SK-N-SH (cell line): Measurements from ENCODE around the gene TMEM179. TPM values are rescaled to one million over a fixed set of nuclear protein-coding genes. Genes with fewer than 3 reads are reported as not detected.

Experiments used
- CTCF ChIA-PET: fragments of 300-600, 350-600 bp; formaldehyde crosslinking; extraction: SDS; loops from one replicate; lab custom pipeline; 2021; lab: Yijun Ruan, JAX
- POLR2A ChIA-PET: fragments of 350-600 bp; sonication (Branson Sonifier 250); formaldehyde crosslinking; extraction: SDS; loops from one replicate; lab custom pipeline; 2020; ENCODE audit warnings: antibody characterized with exemption, inconsistent platforms; lab: Yijun Ruan, JAX
- DNase-seq: peaks from one replicate; pipeline ENCODE4 v3.0.0; 2012
- H2AFZ ChIP-seq: fragments of 200-600 bp; sonication (generic); 2 replicates; pipeline ENCODE4 v1.8.1; 2016; ENCODE audit warnings: antibody characterized with exemption, mild to moderate bottlenecking, low read depth
- H3F3A ChIP-seq: fragments of 200-600 bp; sonication (generic); replicated peaks from 2 replicates; pipeline ENCODE3; 2016; ENCODE audit warnings: antibody characterized with exemption, mild to moderate bottlenecking; ENCODE audit not compliant: insufficient read depth
- H3K27ac ChIP-seq, 2 experiments: fragments of 200-500 bp in 1 of 2; fragments of 200-600 bp in 1 of 2; sonication (Bioruptor generic) in 1 of 2; sonication (generic), shearing (Covaris generic) in 1 of 2; 2 replicates each; pipeline versions ENCODE4 v1.5.1 to v1.6.1; 2014 to 2016; ENCODE audit warnings: low read depth in 2 of 2, inconsistent platforms in 1 of 2, low read length in 1 of 2, mild to moderate bottlenecking in 1 of 2, mixed read lengths in 1 of 2
- H3K27me3 ChIP-seq: fragments of 200-600 bp; sonication (generic), shearing (Covaris generic); 2 replicates; pipeline ENCODE4 v1.6.1; 2016; ENCODE audit warnings: mixed run types; ENCODE audit not compliant: insufficient read depth
- H3K36me3 ChIP-seq, 2 experiments: fragments of 200-500 bp in 1 of 2; fragments of 200-600 bp in 1 of 2; sonication (Bioruptor generic) in 1 of 2; sonication (generic) in 1 of 2; replicated peaks in 1 of 2; 2 replicates each; pipeline versions ENCODE3 to v1.5.1; 2014 to 2016; ENCODE audit warnings: low read length in 1 of 2, mild to moderate bottlenecking in 1 of 2; ENCODE audit not compliant: insufficient read depth in 2 of 2, control insufficient read depth in 1 of 2
- H3K4me1 ChIP-seq, 2 experiments: fragments of 200-500 bp in 1 of 2; fragments of 200-600 bp in 1 of 2; sonication (Bioruptor generic) in 1 of 2; sonication (generic), shearing (Covaris generic) in 1 of 2; 2 replicates each; pipeline versions ENCODE4 v1.5.1 to v1.6.1; 2014 to 2016; ENCODE audit warnings: low read depth in 1 of 2, low read length in 1 of 2, mixed run types in 1 of 2; ENCODE audit not compliant: insufficient read depth in 2 of 2, control insufficient read depth in 1 of 2
- H3K4me2 ChIP-seq: fragments of 200-600 bp; sonication (generic), shearing (Covaris generic); 2 replicates; pipeline ENCODE4 v1.6.1; 2017; ENCODE audit warnings: mixed run types
- H3K4me3 ChIP-seq, 2 experiments: fragments of 200-500 bp in 1 of 2; fragments of 200-600 bp in 1 of 2; sonication (Bioruptor generic) in 1 of 2; sonication (generic), shearing (Covaris generic) in 1 of 2; 2 replicates each; pipeline versions ENCODE4 v1.5.1 to v1.8.1; 2014 to 2016; ENCODE audit warnings: low read depth in 2 of 2, inconsistent platforms in 1 of 2, low read length in 1 of 2, mild to moderate bottlenecking in 1 of 2, mixed read lengths in 1 of 2, moderate library complexity in 1 of 2
- H3K79me2 ChIP-seq: fragments of 200-600 bp; sonication (generic); 2 replicates; pipeline ENCODE4 v1.8.1; 2017; ENCODE audit warnings: mild to moderate bottlenecking; ENCODE audit not compliant: insufficient read depth
- H3K9ac ChIP-seq: fragments of 200-600 bp; sonication (generic); 2 replicates; pipeline ENCODE4 v1.6.1; 2017; ENCODE audit warnings: mixed run types
- H3K9me2 ChIP-seq: fragments of 200-600 bp; sonication (generic); 2 replicates; pipeline ENCODE4 v1.6.1; 2017; ENCODE audit warnings: mixed run types
- H3K9me3 ChIP-seq: fragments of 200-600 bp; sonication (generic); 2 replicates; pipeline ENCODE4 v1.6.1; 2017; ENCODE audit warnings: mixed run types, mild to moderate bottlenecking, moderate library complexity
- H4K20me1 ChIP-seq: fragments of 200-600 bp; sonication (generic); 2 replicates; pipeline ENCODE4 v1.6.1; 2017; ENCODE audit warnings: mild to moderate bottlenecking, mixed run types; ENCODE audit not compliant: insufficient read depth
- EP300 ChIP-seq, 2 experiments: IDR thresholded peaks; 2 replicates each; pipeline versions ENCODE4 v1.4.0 to v1.6.1; 2012; ENCODE audit warnings: borderline replicate concordance in 1 of 2, low read depth in 1 of 2, low read length in 1 of 2
- EZH2phosphoT487 ChIP-seq: fragments of 200-600 bp; sonication (generic); IDR thresholded peaks from 2 replicates; pipeline ENCODE4 v1.6.1; 2017; ENCODE audit warnings: low read depth, mixed run types, mild to moderate bottlenecking, antibody characterized with exemption, moderate library complexity, borderline replicate concordance
- FOSL2 ChIP-seq: IDR thresholded peaks from 2 replicates; pipeline ENCODE4 v1.4.0; 2012; ENCODE audit warnings: low read depth, mild to moderate bottlenecking, moderate library complexity, borderline replicate concordance
- GABPA ChIP-seq: IDR thresholded peaks from 2 replicates; pipeline ENCODE4 v1.4.0; 2012; ENCODE audit warnings: low read depth, mild to moderate bottlenecking
- JUND ChIP-seq: IDR thresholded peaks from 2 replicates; pipeline ENCODE4 v1.4.0; 2012
- NFIC ChIP-seq: IDR thresholded peaks from 2 replicates; pipeline ENCODE4 v1.4.0; 2012; ENCODE audit warnings: borderline replicate concordance
- POLR2AphosphoS5 ChIP-seq: IDR thresholded peaks from 2 replicates; pipeline ENCODE4 v1.6.1; 2012; ENCODE audit warnings: low read depth, low read length
- RFX5 ChIP-seq: IDR thresholded peaks from 2 replicates; pipeline ENCODE4 v1.6.1; 2012; ENCODE audit warnings: mild to moderate bottlenecking, improper control_type of control experiment, low read length
- SIN3A ChIP-seq: IDR thresholded peaks from 2 replicates; pipeline ENCODE4 v1.6.1; 2012; ENCODE audit warnings: low read depth, mild to moderate bottlenecking, low read length, moderate library complexity, borderline replicate concordance
- SMC3 ChIP-seq: IDR thresholded peaks from 2 replicates; pipeline ENCODE4 v1.6.1; 2012; ENCODE audit warnings: low read depth, low read length, improper control_type of control experiment
- TCF12 ChIP-seq: IDR thresholded peaks from 2 replicates; pipeline ENCODE4 v1.4.0; 2012
- YY1 ChIP-seq: IDR thresholded peaks from 2 replicates; pipeline ENCODE4 v1.4.0; 2012; ENCODE audit warnings: low read depth, mild to moderate bottlenecking
- WGBS: methylation state at CpG from one replicate; pipeline ENCODE4 v1.1.6; 2017; ENCODE audit warnings: low lambda C conversion rate; 5-methylcytosine and 5-hydroxymethylcytosine counted together
- polyA plus RNA-seq, 3 experiments: library from polyadenylated mRNA; depleted of rRNA; stranded (reverse); fragments of >200 nt; gene quantifications; 2 replicates each; pipeline ENCODE4 v1.2.3, GENCODE V29; 2012
- TF ChIP-seq, protein P1 (sequence below): fragments of 150-350 bp; IDR thresholded peaks from 2 replicates; pipeline ENCODE4 v1.6.1; 2016; ENCODE audit warnings: mild to moderate bottlenecking, low read depth, low read length
- TF ChIP-seq, protein P2 (sequence below): IDR thresholded peaks from 2 replicates; pipeline ENCODE4 v1.4.0; 2012; ENCODE audit warnings: low read depth
- TF ChIP-seq, protein P3 (sequence below): fragments of 150-350 bp; IDR thresholded peaks from 2 replicates; pipeline ENCODE4 v1.6.1; 2017; ENCODE audit warnings: antibody characterized with exemption, low read length, low read depth, borderline replicate concordance
- TF ChIP-seq, protein P4 (sequence below): IDR thresholded peaks from 2 replicates; pipeline ENCODE4; 2012

TMEM179 gene
- polyA plus RNA-seq, 1 of the 3 experiments (the other 2 are of a cell fraction), result 1.7 TPM

DNA sequence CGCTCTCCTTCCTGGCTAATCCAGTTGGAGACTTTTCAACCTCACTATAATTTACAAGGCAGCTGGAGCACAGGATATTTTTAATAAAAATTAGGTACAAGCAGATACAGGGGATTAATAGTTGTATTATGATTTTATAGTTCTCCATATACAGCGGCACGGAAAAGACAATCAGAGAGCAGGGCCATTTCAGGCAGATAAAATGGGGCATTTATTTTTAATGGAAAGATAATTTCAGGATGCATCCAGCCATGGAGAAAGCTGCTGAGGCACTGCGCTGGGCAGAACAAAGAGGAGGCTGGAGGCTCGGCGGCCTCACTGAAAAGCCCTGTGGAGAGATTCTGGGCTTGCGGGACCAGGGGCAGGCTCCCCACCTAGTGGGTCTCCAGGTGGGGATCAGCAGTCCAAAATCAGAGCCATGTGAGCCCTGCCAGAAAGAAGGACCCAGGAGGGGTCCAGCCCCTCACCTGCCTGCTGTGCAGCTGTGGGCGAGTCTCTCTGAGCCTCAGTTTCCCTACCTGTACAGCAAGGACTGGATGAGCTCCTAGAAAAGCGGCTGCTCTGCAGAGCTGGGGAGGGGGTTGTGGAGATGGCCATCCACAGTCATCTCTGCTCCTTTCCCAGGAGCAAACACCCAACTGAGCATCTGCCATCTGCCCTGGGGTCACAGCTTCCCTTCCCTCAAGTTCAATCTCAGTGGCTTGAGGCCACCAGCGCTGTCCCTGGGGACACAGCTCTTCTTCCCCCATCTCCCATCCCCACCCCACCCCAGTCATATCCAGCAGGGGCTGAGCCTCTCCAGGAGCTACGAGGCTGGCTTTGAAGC, 48.9 kb downstream of the TMEM179 start (continued):
- TF ChIP-seq SIN3A (no peak), SMC3 (no peak), FOSL2 (no peak), RFX5 (no peak), EZH2phosphoT487 (no peak)
- TF ChIP-seq, protein P1, sequence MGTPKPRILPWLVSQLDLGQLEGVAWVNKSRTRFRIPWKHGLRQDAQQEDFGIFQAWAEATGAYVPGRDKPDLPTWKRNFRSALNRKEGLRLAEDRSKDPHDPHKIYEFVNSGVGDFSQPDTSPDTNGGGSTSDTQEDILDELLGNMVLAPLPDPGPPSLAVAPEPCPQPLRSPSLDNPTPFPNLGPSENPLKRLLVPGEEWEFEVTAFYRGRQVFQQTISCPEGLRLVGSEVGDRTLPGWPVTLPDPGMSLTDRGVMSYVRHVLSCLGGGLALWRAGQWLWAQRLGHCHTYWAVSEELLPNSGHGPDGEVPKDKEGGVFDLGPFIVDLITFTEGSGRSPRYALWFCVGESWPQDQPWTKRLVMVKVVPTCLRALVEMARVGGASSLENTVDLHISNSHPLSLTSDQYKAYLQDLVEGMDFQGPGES, result no peak

DNA sequence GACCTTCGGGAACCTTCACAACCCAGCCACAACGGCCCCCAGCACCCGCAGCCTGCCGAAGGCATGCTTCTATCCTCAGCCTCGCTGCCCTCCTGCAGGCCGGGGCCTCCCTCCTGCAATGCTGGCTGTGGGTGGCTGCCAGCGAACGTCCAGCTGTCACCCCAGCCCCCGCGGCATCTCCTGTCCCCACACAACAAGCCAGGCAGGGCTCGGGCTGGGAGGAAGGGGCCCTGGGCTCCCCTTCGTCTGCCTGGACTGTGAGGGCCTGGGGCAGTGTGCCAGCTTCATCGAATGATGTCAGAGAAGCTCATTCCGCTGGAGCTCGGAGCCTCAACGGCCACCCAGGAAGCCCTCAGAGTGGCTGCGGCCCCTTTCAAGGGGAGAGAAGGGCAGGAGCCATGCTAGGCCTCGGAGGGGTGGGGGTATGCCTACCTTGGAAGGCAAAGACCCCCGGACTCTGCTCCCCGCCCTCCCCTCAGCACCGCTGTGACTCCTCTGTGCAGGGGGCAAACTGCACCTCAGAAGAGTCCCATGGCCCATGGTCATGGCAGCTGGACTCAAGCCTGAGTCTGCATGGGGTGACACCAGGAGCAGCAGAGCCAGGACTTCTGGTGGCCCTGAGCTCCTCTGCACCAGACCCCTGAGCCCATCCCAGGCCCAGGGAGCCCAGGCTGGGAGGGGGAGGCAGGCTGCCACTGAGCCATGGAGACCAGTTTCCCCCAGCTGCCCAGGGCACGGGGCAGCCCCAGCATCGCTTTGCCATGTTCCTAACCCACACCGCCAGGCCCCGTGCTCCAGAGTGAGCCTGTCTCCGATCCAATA, 49.8 kb downstream of the TMEM179 start:
- Histone ChIP-seq H3K27ac (peak overlapping the region in 1 of 2 experiments; percentile 30; a peak in 2 of 4 replicates), H3K9me2 (no peaks in the 10 kb centered on the region), H4K20me1 (no peaks in the 10 kb centered on the region), H3K79me2 (no peaks in the 10 kb centered on the region), H3K4me1 (peaks cover 0 to 33% of the 10 kb centered on the region in 2 experiments; a peak in 1 of 4 replicates), H3K36me3 (no peaks in the 10 kb centered on the region), H3K27me3 (no peaks in the 10 kb centered on the region), H3K4me3 (no peak overlapping the region), H2AFZ (no peak overlapping the region), H3K9ac (no peak overlapping the region), H3K9me3 (no peaks in the 10 kb centered on the region), H3K4me2 (no peak overlapping the region), H3F3A (no peaks in the 10 kb centered on the region)
- TF ChIP-seq NFIC, result no peak
- TF ChIP-seq SMC3, result no peak
- no peak for TF ChIP-seq EP300 (IDR thresholded peaks at IDR 0.05; ENCODE audit: borderline replicate concordance in 1 of 2, low read depth in 1 of 2, low read length in 1 of 2)
- TF ChIP-seq EZH2phosphoT487, result no peak
- no peak for TF ChIP-seq JUND
- TF ChIP-seq, protein P2, sequence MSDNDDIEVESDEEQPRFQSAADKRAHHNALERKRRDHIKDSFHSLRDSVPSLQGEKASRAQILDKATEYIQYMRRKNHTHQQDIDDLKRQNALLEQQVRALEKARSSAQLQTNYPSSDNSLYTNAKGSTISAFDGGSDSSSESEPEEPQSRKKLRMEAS, result no peak
- TF ChIP-seq, protein P3, sequence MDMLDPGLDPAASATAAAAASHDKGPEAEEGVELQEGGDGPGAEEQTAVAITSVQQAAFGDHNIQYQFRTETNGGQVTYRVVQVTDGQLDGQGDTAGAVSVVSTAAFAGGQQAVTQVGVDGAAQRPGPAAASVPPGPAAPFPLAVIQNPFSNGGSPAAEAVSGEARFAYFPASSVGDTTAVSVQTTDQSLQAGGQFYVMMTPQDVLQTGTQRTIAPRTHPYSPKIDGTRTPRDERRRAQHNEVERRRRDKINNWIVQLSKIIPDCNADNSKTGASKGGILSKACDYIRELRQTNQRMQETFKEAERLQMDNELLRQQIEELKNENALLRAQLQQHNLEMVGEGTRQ, result no peak
- TF ChIP-seq FOSL2, result no peak
- TF ChIP-seq TCF12, result no peak
- no peak for TF ChIP-seq POLR2AphosphoS5
- TF ChIP-seq, protein P4, sequence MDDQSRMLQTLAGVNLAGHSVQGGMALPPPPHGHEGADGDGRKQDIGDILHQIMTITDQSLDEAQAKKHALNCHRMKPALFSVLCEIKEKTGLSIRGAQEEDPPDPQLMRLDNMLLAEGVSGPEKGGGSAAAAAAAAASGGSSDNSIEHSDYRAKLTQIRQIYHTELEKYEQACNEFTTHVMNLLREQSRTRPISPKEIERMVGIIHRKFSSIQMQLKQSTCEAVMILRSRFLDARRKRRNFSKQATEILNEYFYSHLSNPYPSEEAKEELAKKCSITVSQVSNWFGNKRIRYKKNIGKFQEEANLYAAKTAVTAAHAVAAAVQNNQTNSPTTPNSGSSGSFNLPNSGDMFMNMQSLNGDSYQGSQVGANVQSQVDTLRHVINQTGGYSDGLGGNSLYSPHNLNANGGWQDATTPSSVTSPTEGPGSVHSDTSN, result no peak
- TF ChIP-seq YY1, result no peak
- no peak for TF ChIP-seq GABPA
- WGBS, result 42% methylated on average over 22 of the region's 26 CpGs
- ChIA-PET POLR2A (no interaction called here), CTCF (interaction anchor here (0.8 to 6.7 kb wide), 8 partner anchors 9 to 477 kb away, joined by 3 to 67 read pairs (median 4); no protein-coding TSS in a partner anchor)
- peak; percentile 68 for DNase-seq
